Prostate gland (tissue), 2 donors: ENCODE results near the gene SUV39H1. TPM values are rescaled to one million over a fixed set of nuclear protein-coding genes. Genes with fewer than 3 reads are reported as not detected.

Experiments
- DNase-seq: peaks from one replicate; pipeline ENCODE4 v3.0.0-alpha.2; 2019; ENCODE audit warnings: low spot score
- H3K27ac ChIP-seq, 2 donors: fragments of 200-600 bp; sonication (generic); 2 replicates each; pipeline ENCODE4 v1.5.1; 2017 to 2019
- H3K27me3 ChIP-seq: fragments of 200-600 bp; sonication (generic); replicated peaks from 2 replicates; pipeline ENCODE4 v1.5.1; 2019; ENCODE audit not compliant: insufficient read depth
- H3K36me3 ChIP-seq, 2 donors: fragments of 200-600 bp; sonication (generic); 1 replicate in 1 of 2; 2 replicates in 1 of 2; pipeline versions ENCODE4 v1.5.1 to v1.8.1; 2017 to 2019
- H3K4me1 ChIP-seq: fragments of 200-600 bp; sonication (generic); replicated peaks from 2 replicates; pipeline ENCODE4 v1.5.1; 2019
- H3K4me3 ChIP-seq, 2 donors: fragments of 200-600 bp; sonication (generic); 2 replicates each; pipeline ENCODE4 v1.5.1; 2017 to 2019
- H3K9me3 ChIP-seq: fragments of 200-600 bp; sonication (generic); 2 replicates; pipeline ENCODE4 v1.5.1; 2017
- CTCF ChIP-seq, 4 experiments: fragments of 200-600 bp in 2 of 4; fragments of 450-650 bp in 2 of 4; sonication (generic) in 2 of 4; IDR thresholded peaks; 1 replicate in 3 of 4; 2 replicates in 1 of 4; pipeline ENCODE4 v1.5.1; 2016 to 2019; ENCODE audit warnings: antibody characterized with exemption in 4 of 4, mild to moderate bottlenecking in 2 of 4, moderate library complexity in 2 of 4
- POLR2A ChIP-seq: fragments of 450-650 bp; IDR thresholded peaks from one replicate; pipeline ENCODE4 v1.6.1; 2016; ENCODE audit warnings: antibody characterized with exemption, mild to moderate bottlenecking
- POLR2AphosphoS5 ChIP-seq: sonication (generic); formaldehyde crosslinking; IDR thresholded peaks from one replicate; pipeline ENCODE4 v1.6.1; 2017; ENCODE audit warnings: antibody characterized with exemption
- WGBS: methylation state at CpG from one replicate; pipeline ENCODE4 v1.1.5; 2018; 5-methylcytosine and 5-hydroxymethylcytosine counted together
- intact Hi-C: fragments of 100-400 bp; cut with DNase I; formaldehyde crosslinking; loops from one replicate; pipeline ENCODE4 v1.14.2; 2022
- total RNA-seq, 2 donors: library from RNA; depleted of rRNA; stranded (reverse); fragments of >200 nt; gene quantifications; one replicate each; pipeline ENCODE4 v1.1.0, GENCODE V29; 2016

SUV39H1 gene
- total RNA-seq, 2 donors from 2014 or later = 7.4 to 9.1 TPM

GRCh38 chrX:48737940-48738339 lies 41.4 kb downstream of the SUV39H1 start:
- 54% methylated on average over 5 of the region's 7 CpGs for WGBS
- no peak for TF ChIP-seq POLR2A
- TF ChIP-seq CTCF (IDR thresholded peaks at IDR 0.05) = no peak
- TF ChIP-seq POLR2AphosphoS5 = no peak

GRCh38 chrX:48741834-48742233 lies 45.3 kb downstream of the SUV39H1 start:
- H3K4me3 ChIP-seq = no peak overlapping the region
- TF ChIP-seq POLR2A (no peak), CTCF (IDR thresholded peaks at IDR 0.05) (no peak), POLR2AphosphoS5 (no peak)
- DNase-seq = no peak
- no peaks in the 10 kb centered on the region for H3K27me3 ChIP-seq
- no peaks in the 10 kb centered on the region for H3K36me3 ChIP-seq
- intact Hi-C loops = no loop called here
- no peaks in the 10 kb centered on the region for H3K9me3 ChIP-seq
- no peaks in the 10 kb centered on the region for H3K4me1 ChIP-seq
- WGBS = 96% methylated on average over 8 of the region's 8 CpGs
- no peak overlapping the region for H3K27ac ChIP-seq

More at GRCh38 chrX:48737940-48738339, 41.4 kb downstream of the SUV39H1 start:
- no peaks in the 10 kb centered on the region for H3K4me1 ChIP-seq
- peak overlapping the region; percentile 84 to 86 for H3K27ac ChIP-seq
- intact Hi-C loops = loop anchor here (2.0 kb wide), 2 partner anchors 41 to 63 kb away; partner anchors contain the start of gene SUV39H1
- no peak for DNase-seq
- H3K9me3 ChIP-seq = no peaks in the 10 kb centered on the region
- peak overlapping the region; percentile 41 to 47 for H3K4me3 ChIP-seq
- H3K36me3 ChIP-seq = no peaks in the 10 kb centered on the region
- no peaks in the 10 kb centered on the region for H3K27me3 ChIP-seq

GRCh38 chrX:48745222-48745621 lies 48.7 kb downstream of the SUV39H1 start:
- Histone ChIP-seq H3K9me3 (no peaks in the 10 kb centered on the region), H3K4me3 (no peak overlapping the region), H3K4me1 (no peaks in the 10 kb centered on the region), H3K36me3 (no peaks in the 10 kb centered on the region), H3K27ac (no peak overlapping the region), H3K27me3 (no peaks in the 10 kb centered on the region)
- WGBS = 86% methylated on average over 4 of the region's 4 CpGs
- no peak for DNase-seq
- intact Hi-C loops = no loop called here
- TF ChIP-seq POLR2A = no peak
- no peak for TF ChIP-seq CTCF (IDR thresholded peaks at IDR 0.05)
- TF ChIP-seq POLR2AphosphoS5 = no peak

GRCh38 chrX:48747415-48748016 lies 51.0 kb downstream of the SUV39H1 start:
- no peak overlapping the region for H3K4me3 ChIP-seq
- H3K27ac ChIP-seq = no peak overlapping the region
- TF ChIP-seq CTCF (IDR thresholded peaks at IDR 0.05) (no peak), POLR2A (no peak), POLR2AphosphoS5 (no peak)
- H3K27me3 ChIP-seq = no peaks in the 10 kb centered on the region
- H3K9me3 ChIP-seq = no peaks in the 10 kb centered on the region
- intact Hi-C loops = no loop called here
- no peaks in the 10 kb centered on the region for H3K36me3 ChIP-seq
- no peaks in the 10 kb centered on the region for H3K4me1 ChIP-seq
- WGBS = 72% methylated on average over 6 of the region's 8 CpGs
- DNase-seq = no peak

- no peak for DNase-seq
- 89% methylated on average over 5 of the region's 5 CpGs for WGBS
- TF ChIP-seq POLR2AphosphoS5 (no peak), POLR2A (no peak), CTCF (IDR thresholded peaks at IDR 0.05) (no peak)
Observed at GRCh38 chrX:48749182-48749581, 52.6 kb downstream of the SUV39H1 start.

More at GRCh38 chrX:48749182-48749581, 52.6 kb downstream of the SUV39H1 start:
- no peaks in the 10 kb centered on the region for H3K27me3 ChIP-seq
- no peaks in the 10 kb centered on the region for H3K4me1 ChIP-seq
- no peak overlapping the region for H3K27ac ChIP-seq
- no peaks in the 10 kb centered on the region for H3K9me3 ChIP-seq
- intact Hi-C loops = no loop called here
- no peaks in the 10 kb centered on the region for H3K36me3 ChIP-seq
- no peak overlapping the region for H3K4me3 ChIP-seq
